ENCODE results near the gene SMU1. TPM values are rescaled to one million over a fixed set of nuclear protein-coding genes. Genes with fewer than 3 reads are reported as not detected.

Gene SMU1
- total and polyA plus RNA-seq, 8 donors = 1.7 to 36.2 (median 8.0) TPM

DNA sequence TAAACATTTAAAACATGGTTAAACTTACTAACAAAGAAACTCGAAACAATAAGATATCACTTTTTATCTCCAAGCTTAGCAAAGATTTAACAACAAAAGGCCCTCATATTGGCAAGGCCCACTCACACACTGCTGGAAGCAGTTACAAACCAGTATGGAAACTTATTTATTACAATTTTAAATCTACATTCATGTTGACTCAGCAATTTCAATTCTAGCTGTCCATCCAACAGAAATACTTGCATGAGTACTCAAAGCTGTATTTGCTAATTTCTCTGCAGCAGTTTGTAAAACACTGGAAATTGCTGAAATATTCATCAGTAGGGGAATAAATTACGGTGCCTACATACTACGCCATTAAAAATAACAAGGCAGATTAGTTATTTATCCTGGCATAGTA is 54.2 kb downstream of the SMU1 start:
- Histone ChIP-seq H3K4me1 (peaks cover 27 to 43% (median 30%) of the 10 kb centered on the region in 4 donors), H3K4me3 (no peak overlapping the region), H3K36me3 (peaks cover 0 to 24% (median 23%) of the 10 kb centered on the region in 4 donors), H3K27me3 (no peaks in the 10 kb centered on the region), H3K27ac (no peak overlapping the region), H3K9me3 (no peaks in the 10 kb centered on the region)
- WGBS, 5 donors = 70 to 82% (median 77%) methylated on average over 3 of the region's 3 CpGs
- DNase-seq = no peak
- intact Hi-C loops (cut with DNase I; ENCODE audit: low total_unique reads) = no loop called here
- no peak for TF ChIP-seq POLR2A (IDR thresholded peaks at IDR 0.05)
- TF ChIP-seq EP300 (IDR thresholded peaks at IDR 0.05) = no peak
- no peak for TF ChIP-seq POLR2AphosphoS5 (IDR thresholded peaks at IDR 0.05)
- TF ChIP-seq, protein P1, sequence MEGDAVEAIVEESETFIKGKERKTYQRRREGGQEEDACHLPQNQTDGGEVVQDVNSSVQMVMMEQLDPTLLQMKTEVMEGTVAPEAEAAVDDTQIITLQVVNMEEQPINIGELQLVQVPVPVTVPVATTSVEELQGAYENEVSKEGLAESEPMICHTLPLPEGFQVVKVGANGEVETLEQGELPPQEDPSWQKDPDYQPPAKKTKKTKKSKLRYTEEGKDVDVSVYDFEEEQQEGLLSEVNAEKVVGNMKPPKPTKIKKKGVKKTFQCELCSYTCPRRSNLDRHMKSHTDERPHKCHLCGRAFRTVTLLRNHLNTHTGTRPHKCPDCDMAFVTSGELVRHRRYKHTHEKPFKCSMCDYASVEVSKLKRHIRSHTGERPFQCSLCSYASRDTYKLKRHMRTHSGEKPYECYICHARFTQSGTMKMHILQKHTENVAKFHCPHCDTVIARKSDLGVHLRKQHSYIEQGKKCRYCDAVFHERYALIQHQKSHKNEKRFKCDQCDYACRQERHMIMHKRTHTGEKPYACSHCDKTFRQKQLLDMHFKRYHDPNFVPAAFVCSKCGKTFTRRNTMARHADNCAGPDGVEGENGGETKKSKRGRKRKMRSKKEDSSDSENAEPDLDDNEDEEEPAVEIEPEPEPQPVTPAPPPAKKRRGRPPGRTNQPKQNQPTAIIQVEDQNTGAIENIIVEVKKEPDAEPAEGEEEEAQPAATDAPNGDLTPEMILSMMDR (IDR thresholded peaks at IDR 0.05) = no peak

DNA sequence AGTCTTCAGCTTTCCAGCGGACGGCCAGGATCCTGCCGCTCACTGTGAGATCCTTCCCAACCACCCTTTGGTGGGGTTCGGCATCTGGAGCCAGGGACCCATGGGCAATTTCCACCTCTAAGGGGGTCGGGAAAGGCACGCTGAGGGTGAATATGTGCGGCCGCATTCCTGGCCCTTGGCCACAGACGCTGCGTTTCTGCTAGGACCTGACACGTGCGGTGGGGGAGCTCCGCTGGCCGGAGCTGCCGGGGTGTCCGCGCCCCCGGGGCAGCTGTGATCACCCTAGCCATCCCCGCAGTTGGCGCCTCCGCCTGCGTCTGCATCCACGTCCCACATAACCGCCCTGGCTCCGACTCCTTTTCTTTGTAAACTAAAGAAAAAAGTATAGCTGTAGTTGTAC is 56.7 kb downstream of the SMU1 start:
- no peak for TF ChIP-seq POLR2AphosphoS5 (IDR thresholded peaks at IDR 0.05)
- TF ChIP-seq, protein P1 (IDR thresholded peaks at IDR 0.05) = no peak
- TF ChIP-seq POLR2A (IDR thresholded peaks at IDR 0.05) = no peak
- TF ChIP-seq EP300 (IDR thresholded peaks at IDR 0.05) = no peak
- peaks cover 0 to 25% (median 20%) of the 10 kb centered on the region in 4 donors for H3K36me3 ChIP-seq
- intact Hi-C loops (cut with DNase I; ENCODE audit: low total_unique reads) = no loop called here
- H3K27me3 ChIP-seq = no peaks in the 10 kb centered on the region
- no peak overlapping the region for H3K4me3 ChIP-seq
- WGBS, 5 donors = 89 to 95% (median 91%) methylated on average over 24 to 25 of the region's 25 CpGs
- no peak overlapping the region for H3K27ac ChIP-seq
- DNase-seq = no peak
- H3K4me1 ChIP-seq = peaks cover 15 to 30% (median 19%) of the 10 kb centered on the region in 4 donors
- no peaks in the 10 kb centered on the region for H3K9me3 ChIP-seq

DNA sequence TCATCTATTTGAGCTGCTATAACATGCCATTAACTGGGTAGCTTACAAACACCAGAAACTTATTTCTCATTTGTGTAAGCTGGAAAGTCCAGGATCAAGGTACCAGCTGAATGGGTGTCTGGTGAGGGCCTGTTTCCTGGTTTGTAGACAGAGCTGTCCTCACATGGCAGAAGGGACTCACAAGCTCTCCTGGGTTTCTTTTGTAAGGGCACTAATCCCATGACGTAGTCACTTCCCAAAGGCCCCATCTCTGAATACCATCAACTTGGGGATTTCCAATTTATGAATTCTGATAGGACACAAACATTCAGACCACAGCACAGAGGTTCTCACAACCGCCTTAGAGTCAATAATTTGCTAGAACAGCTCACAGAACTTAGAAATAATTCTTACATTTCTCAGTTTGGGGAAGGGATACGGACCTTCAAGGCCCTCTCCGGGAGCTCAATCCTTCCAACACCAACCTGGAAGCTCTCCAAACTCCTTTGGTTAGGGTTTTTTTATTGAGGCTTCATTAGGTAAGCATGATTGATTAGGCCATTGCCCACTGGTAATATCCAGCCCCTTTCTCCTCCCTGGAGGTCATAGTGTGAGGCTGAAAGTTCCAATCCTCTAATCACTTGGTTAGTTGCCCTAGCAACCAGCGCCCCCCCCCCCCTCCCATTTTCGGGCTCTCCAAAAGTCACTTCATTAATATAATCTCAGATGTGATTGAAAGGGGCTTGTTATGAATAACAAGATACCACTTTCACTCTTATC is 59.0 kb downstream of the SMU1 start:
- no peak for DNase-seq
- peaks cover 0 to 25% (median 20%) of the 10 kb centered on the region in 4 donors for H3K36me3 ChIP-seq
- H3K4me3 ChIP-seq = no peak overlapping the region
- H3K27ac ChIP-seq = no peak overlapping the region
- H3K4me1 ChIP-seq = peaks cover 0 to 9% (median 3%) of the 10 kb centered on the region in 4 donors
- H3K27me3 ChIP-seq = no peaks in the 10 kb centered on the region
- no peaks in the 10 kb centered on the region for H3K9me3 ChIP-seq
- intact Hi-C loops (cut with DNase I; ENCODE audit: low total_unique reads) = no loop called here
- TF ChIP-seq EP300 (IDR thresholded peaks at IDR 0.05) (no peak), POLR2A (IDR thresholded peaks at IDR 0.05) (no peak), POLR2AphosphoS5 (IDR thresholded peaks at IDR 0.05) (no peak)
- TF ChIP-seq, protein P1 (IDR thresholded peaks at IDR 0.05) = no peak
- 77 to 88% (median 83%) methylated on average over 6 of the region's 6 CpGs for WGBS, 5 donors

DNA sequence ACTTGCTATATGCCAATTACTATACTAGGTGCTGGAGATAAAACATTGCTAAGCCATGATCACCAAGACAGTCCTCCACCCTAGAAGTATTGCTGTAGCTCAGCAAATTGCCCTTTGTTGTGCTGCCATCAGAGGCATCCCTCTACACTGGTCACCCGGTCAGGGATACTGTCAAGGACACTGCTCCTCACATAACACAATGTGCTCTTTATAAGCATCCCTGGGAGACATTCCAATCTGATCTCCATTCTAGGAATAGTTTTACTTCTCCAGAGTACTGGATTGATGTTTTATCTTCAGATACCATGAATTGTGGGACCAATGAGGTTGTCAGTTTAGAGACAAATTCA is 61.8 kb downstream of the SMU1 start:
- intact Hi-C loops (cut with DNase I; ENCODE audit: low total_unique reads) = no loop called here
- WGBS, 5 donors = 87 to 98% (median 90%) methylated on average over 1 of the region's 1 CpG

More for the DNA sequence above, 61.8 kb downstream of the SMU1 start:
- Histone ChIP-seq H3K27ac (no peak overlapping the region), H3K36me3 (peaks cover 0 to 19% (median 7%) of the 10 kb centered on the region in 4 donors), H3K9me3 (no peaks in the 10 kb centered on the region), H3K27me3 (no peaks in the 10 kb centered on the region), H3K4me3 (no peak overlapping the region), H3K4me1 (peaks cover 0 to 3% (median 0%) of the 10 kb centered on the region in 4 donors)
- DNase-seq = no peak
- TF ChIP-seq, protein P1 (IDR thresholded peaks at IDR 0.05) = no peak
- TF ChIP-seq POLR2AphosphoS5 (IDR thresholded peaks at IDR 0.05) = no peak
- no peak for TF ChIP-seq POLR2A (IDR thresholded peaks at IDR 0.05)
- no peak for TF ChIP-seq EP300 (IDR thresholded peaks at IDR 0.05)
